Hypothalamus (tissue), 51 donors: ENCODE data around the gene ENO1.

Source experiments
- DNase-seq, 51 donors: peaks; one replicate each; lab custom pipeline; 2025; lab: John Stamatoyannopoulos, UW

Gene ENO1

DNA sequence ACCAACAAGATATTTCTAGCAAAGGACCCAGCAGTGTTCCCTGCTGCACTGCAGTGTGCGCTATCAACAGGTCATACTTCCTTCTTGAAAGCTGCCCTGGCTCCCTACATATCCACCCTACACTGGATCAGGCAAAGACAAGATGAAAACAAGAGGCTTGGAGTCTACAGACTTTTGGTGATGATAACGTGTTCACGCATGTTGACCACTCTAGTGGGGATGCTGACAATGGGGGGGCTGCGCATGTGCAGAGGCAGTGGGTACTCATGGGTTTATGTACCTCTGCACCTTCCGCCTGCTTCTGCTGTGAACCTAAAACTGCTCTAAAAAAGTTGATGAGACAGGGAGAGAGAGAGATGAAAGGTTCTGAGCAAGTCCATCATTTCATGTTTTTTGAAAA, 5.5 kb downstream of the ENO1 start:
- DNase-seq, result no peak

DNA sequence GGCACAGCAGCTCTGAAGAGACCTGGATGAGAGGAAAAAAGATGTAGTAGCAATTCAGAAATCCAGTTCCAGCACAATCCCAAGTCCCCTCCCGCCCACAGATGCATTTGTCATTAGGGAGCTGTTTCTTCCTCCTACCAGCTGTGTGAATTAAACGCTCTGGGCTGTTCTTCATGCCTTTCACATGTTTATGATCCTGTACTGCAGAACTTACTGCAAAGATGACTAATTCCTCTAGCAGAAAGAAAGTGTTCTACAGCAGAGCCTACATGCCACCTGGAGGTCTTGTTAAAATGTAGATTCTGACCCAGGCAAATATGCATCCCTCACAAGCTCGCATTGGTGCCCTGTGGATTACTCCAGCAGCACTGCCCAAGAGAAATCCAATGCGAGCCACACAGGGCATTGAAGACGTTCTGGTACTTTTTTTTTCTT, 6.5 kb downstream of the ENO1 start:
- peak in 2 of 51 donors; percentile 18 to 50 for DNase-seq

DNA sequence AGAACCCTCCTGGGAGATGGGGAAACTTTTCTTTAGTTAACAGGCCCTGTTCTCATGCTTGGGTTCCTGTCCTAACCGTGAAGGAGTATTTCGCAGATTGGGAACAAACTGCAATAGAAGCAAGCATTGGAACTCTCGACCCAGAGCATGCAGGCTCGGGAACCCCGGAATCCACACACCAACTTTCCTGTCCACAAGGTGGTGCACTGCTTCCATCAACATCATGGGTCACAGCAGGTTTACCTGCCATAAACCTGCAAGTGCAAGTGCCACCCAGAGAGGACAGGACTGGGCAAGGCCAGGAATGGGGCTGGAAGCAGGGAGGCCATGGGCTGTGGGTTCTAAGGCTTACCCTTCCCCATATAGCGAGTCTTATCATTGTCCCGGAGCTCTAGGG, 6.9 kb downstream of the ENO1 start:
- no peak for DNase-seq

DNA sequence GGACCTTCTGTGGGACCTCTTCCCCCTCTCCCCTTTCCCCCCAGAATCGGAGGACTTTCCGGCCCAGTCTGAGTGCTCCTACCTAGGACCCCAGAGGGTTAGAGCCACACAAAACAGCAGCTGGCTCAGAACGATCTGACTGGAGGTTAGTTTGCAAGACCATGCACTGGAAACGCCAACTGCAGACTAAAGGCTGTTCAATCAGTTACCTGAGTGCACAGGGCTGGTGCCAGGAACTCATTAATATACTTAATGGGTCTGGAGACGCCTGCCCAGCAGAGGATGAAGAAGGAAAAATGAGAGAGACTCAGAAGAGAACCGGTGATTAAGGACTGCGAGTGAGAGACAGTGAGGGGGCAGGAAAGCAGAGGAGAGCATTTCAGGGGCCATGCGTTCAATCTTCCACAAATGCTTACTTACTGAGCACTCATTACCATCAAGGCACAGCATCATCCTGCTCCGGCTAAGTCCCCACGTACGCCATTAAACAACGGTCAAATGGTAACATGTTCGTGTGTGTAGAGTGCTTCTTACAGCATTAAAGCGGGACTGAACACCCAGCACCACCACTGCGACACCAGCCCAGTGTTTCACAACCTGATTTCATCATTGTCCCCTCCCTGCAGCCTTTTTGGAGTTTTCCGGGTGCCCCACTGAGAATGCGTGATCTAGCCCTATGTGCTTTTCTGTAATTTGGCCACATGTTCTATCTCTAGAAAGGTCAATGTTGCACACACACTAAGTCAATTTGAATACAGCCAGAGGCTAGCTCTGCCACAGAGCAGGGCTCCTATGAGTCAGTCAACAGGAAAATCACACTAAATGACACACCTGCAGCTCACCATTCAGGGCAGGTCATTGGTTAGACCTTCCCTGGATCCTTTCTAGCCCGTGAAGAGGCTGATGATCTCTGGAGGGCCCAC, 7.6 kb downstream of the ENO1 start:
- peak in 1 of 51 donors; percentile 11 for DNase-seq

DNA sequence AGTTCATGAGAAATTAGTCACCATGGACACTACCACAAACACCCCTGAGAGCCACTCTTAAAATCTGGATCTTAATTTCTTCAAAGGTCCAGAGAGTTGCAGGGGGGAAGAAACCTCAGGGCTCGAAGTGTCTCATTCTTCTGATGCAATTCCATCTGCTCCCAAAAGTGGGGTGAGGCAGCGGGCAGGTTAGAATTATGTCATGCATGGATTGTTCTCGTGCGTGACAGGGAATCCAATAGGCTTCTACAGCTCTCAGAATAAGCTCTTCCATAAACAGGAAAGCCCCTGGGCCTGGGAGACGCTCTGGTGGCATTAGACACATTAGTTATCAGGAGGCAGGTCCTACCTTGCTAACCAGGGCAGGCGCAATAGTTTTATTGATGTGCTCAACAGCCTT, 8.4 kb downstream of the ENO1 start:
- DNase-seq, result no peak

DNA sequence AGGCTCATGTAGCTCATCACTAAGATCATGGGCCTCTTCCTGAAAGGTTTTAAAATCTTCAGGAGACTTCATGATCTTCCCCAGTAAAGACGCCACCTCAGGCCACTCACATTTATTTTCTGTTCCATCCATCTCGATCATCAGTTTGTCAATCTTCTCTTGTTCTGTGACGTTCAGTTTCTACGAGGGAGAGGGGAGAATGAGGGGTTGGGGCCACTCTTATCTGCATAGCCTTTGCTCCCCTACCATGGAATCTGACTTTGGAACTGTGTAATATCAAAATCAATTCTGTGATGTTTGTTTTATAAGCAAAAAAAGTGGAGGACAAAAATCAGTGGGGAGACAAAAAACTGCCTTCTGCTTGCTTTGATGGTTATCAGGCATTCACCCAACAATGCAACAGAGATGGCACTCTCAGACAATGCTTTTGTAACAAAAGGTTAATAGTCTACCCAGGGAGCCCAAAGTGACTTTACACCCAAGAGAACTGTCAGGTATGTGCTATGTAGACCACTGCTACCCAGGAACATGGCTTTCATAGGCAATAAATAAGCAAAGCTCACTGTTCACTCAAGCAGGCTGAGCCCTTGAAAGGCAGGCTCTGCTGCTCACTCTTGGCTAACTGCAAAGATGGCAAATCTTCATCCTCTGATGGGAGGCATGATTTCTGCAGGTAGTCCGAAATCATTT, 10.5 kb downstream of the ENO1 start:
- DNase-seq, result no peak

DNA sequence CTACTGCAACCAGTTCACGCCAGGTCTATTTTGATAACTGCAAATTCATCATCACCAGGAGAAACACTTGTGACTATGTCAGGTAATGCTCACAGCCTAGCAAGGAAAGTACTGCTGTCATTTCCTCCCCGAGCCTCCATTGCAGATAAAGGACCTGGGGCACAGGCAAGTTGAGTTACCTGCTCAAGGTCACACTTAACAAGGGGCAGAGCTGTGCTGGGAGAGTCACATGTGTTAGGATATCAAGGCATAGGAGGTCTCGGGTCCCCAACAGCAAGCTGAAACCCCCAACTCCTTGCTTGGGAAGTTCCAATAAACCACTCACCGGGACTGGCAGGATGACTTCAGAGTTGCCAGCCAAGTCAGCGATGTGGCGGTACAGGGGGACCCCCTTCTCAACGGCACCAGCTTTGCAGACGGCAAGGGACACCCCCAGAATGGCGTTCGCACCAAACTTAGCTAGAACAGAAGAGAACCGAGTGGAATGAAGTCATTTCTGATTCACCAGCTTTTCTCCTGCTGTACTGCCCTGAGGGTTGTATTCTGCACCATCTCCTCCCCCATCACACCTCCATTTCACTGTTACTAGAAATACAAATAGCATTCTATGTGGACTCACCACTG, 11.6 kb downstream of the ENO1 start:
- DNase-seq, result peak in 1 of 51 donors; percentile 31

DNA sequence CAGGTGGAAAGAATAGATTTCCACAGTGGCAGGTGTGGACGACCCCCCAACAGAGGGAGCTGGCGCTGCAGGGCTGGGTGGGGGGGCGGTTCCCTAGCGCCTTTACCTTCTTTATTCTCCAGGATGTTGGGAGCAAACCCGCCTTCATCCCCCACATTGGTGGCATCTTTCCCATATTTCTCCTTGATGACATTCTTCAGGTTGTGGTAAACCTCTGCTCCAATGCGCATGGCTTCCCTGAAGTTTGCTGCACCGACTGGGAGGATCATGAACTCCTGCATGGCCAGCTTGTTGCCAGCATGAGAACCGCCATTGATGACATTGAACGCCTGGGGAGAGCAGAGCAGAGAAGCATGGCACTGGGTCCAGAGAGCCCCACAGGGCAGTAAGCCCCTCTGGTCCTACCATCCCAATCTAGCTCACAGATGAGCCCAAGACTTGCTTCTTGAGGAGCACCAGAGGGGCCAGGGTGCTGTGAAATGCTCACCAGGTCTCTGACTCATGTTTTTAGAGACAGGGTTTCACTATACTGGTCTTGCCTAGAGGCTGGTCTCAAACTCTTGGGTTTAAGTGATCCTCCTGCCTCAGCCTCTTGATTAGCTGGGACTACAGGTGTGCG, 12.2 kb downstream of the ENO1 start:
- DNase-seq, result no peak

DNA sequence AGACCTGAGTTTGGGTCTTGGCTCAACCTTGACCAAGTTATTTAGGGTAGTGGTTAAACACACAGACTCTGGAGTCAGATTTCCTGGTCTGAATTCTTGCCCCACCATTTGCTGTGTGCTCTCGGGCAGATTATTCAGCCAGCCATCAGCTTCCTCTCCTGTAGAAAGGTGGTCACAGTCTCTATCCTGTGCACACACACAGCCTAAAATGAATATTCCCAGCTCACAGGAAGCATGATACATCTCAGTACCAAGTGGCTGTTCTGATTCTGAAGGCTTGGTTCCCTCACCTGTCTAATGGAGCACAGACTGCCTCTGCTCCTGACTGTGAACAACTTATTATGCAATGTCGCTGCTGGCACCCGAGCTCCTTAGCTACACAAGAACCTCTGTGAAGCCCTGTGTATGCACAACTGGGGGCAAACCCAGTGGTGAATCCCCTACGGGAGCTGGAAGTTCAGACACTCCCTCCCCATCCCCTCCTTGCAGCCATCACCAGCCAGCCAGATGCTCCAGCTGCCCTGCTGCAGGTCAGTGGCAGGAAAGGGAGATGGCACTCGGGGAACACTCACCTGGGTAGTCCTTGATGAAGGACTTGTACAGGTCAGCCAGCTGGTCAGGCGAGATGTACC, 13.7 kb downstream of the ENO1 start:
- DNase-seq, result no peak

DNA sequence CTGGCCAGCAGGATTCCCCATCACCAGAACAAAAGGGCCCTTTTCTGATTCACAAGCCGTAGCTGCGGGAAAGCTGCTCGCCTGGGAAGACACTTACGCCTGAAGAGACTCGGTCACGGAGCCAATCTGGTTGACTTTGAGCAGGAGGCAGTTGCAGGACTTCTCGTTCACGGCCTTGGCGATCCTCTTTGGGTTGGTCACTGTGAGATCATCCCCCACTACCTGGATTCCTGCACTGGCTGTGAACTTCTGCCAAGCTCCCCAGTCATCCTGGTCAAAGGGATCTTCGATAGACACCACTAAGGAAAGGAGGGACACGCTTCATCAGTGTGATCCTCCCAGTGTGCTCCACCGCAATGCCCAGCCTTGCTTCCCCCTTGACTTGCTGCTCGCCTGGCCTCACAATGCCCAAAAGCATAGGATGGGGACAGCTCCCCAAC, 14.7 kb downstream of the ENO1 start:
- DNase-seq, result no peak

DNA sequence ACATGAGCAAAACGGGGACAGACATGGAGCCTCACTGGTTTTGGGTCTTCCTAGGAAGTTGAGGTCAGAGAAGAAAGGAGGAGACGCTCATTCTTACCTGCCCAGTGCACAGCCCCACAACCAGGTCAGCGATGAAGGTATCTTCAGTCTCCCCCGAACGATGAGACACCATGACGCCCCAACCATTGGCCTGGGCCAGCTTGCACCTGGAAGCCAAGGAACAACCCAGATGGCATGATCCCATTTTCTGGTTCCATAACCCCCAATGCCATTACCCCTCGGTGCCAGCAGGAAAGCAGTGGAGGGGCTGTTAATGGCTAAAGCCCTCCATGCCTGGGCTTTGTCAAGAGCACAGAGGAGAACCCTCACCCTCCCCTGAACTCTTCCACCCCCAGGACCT, 15.3 kb downstream of the ENO1 start:
- no peak for DNase-seq

DNA sequence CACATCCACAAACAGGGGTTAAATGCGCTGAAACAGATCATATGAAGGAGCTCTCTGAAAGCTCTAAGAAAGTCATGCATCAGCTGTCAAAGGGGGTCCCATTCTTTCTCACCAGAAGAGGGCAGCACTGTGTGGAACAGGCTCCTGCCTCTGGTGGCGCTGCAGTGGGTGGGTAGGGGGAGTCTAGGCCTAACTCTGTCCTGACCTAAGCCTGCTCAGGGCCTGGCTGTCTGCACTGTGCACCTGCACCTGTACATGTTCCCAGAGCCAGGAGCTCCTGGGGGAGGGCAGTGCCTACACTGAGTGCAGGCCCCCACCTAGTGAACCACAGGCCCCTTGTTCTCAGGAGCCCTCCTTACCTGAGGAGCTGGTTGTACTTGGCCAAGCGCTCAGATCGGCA, 16.0 kb downstream of the ENO1 start:
- no peak for DNase-seq

DNA sequence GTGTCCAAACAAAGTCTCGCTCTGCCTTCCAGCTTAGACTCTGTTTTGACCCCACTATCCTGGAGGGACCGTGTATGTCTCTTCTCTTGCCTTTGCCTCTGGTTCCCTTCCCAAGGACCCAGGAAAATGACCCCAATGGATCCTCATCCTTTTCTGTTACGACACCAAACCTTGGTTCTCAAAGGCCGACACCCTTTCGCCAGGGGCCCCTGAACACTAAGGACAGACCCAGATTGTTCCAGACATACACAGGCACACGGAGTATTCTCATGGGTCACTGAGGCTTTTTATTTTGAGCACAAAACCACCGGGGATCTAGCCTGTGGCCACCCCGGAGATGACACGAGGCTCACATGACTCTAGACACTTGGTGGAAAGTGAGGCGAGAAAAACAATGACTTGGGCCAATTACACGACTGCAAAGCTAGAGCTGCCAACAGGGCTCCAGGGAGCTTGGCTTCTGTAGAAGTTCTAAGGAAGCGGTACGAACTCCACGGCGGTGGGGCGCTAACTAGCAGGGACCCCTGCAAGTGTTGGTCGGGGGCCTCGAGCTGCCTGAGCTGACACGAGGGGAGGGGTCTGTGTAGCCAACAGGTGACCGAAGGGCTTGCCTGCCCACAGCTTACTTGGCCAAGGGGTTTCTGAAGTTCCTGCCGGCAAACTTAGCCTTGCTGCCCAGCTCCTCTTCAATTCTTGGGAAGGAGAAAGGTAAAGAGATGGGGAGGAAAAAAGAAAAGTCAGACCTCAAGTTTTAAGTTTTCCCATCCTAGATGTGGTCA, 17.6 kb downstream of the ENO1 start:
- DNase-seq, result peak in 5 of 51 donors; percentile 17 to 34 (median 22)

DNA sequence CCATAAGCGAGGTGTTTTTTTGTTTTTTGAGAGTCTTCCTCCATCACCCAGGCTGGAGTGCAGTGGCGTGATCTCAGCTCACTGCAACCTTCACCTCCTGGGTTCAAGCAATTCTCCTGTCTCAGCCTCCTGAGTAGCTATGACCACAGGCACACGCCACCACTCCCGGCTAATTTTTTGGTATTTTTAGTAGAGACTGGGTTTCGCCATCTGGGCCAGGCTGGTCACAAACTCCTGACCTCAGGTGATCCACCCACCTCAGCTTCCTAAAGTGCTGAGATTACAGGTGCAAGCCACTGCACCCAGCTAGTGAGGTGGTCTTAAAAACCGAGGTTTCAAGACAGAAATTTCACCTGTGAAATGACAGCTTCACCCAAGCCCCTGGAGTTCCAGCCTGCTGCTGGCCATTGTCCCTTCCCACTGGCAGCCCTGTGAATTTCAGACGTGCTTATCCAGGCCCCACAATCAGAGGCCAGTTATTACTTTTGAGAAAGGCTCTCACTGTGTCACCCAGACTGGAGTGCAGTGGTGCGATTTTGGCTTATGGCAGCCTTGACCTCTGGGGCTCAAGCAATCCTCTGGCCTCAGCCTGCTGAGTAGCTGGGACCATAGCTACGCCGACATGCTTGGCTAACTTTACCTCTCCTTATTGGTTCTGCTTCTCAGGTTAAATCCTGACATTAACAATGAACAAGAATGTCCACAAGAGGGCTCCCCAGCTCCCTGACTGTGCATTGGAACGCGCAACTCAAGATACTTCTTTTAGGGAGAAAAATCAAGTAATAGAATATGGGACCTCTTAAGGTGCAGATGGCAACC, 19.4 kb downstream of the ENO1 start:
- peak in 17 of 51 donors; percentile 12 to 59 (median 29) for DNase-seq

DNA sequence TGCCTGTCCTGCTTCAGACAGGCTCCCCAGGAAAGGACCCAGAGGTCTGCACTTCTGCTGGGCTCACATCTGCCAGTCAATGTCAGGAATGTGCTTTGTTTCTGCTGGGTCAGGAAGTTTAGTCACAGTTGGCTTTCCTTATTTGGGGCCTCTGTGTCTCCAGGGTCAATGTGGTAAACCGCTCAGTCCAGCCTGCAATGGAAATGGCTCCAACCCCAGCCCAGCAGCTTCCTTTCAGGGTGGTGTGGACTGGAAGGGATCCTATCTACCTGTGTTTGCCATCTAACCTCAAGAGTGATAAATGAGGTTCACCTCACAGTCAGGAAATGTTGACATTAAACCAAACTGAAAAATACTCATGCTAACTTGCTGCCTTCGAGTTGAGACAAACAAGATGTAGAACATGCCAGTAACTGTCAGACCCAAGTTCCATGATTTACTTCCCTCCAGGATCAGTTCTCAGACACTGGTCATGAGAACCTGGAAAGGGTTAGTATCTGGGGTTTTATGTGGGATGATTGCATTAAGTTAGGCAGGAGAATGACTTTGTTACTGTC, 20.3 kb downstream of the ENO1 start:
- DNase-seq, result no peak

DNA sequence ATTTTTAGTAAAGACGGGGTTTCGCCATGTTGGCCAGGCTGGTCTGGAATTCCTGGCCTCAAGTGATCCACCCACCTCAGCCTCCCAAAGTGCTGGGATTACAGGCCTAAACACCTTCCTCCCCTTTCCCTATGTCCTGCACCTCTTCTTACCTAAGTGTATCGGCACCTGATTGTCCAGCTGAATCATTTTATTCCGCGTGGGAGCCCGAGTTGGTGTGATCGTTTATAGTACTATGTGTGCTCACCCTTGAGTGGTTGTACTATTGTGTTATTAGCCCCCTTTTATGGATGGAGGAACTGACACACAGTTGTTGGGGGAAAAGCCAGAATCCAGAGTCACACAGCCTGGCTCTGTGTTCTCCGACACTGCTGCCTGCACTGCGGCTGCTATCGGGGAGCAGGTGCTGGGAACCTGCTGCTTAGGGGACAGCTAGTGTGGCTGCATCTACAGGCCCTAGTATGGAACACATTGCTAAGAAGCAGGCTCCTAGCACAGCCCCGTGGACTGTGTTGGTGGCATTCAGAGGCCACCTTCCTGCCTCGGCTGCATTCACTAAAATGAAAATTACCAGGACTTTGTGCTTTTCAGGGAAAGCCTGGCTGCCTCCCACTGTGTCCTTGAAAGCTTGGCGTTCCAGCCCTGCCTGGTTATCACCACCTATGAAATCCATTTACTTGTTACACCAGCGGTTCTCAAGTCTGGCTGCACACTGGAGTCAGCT, 21.6 kb downstream of the ENO1 start:
- peak in 1 of 51 donors; percentile 19 for DNase-seq

DNA sequence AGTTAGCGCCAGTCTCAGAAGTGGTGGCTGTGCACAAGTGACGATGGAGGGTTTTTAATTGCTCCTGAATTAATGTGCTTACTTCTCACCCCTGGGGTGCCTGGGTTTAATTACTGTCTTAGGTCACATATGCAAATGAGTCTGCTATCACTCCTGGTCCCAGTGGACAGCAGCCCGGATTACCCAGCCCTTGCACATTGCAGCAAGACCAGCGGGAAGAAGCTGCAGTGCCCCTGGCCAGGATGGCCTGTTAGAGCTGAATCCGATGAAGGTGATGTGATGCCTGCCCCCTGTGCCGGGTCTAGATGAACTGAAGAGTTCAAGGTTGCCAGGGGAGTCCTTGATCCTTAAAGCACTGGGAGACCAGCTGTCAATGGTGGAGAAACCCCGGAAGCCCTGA, 24.2 kb downstream of the ENO1 start:
- no peak for DNase-seq

DNA sequence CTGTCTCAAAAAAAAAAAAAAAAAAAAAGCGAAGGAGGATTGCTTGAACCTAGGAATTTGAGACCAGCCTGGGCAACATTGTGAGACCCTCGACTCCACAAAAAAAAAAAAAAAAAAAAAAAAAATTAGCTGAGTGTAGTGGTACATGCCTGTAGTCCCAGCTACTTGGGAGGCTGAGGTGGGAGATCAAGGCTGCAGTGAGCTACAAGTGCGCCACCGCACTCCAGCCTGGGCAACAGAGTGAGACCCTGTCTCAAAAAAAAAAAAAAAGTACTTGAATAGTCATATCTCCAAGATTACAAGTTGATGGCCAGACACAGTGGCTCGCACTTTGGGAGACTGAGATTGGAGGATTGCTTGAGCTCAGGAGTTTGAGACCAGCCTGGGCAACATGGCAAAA, 27.4 kb downstream of the ENO1 start:
- no peak for DNase-seq
